GM12891 (cell line): ENCODE measurements around the gene INSYN2A.

Experiments
- POLR2A ChIP-seq: IDR thresholded peaks from 2 replicates; pipeline ENCODE4 v1.6.1; 2011; ENCODE audit warnings: low read depth, low read length, control low read depth
- POLR2AphosphoS5 ChIP-seq: IDR thresholded peaks from 2 replicates; pipeline ENCODE4 v1.6.1; 2011; ENCODE audit warnings: low read depth, low read length, control low read depth
- SPI1 ChIP-seq: IDR thresholded peaks from 2 replicates; pipeline ENCODE4 v1.6.1; 2011; ENCODE audit warnings: low read depth, low read length, control low read depth
- TAF1 ChIP-seq: IDR thresholded peaks from 2 replicates; pipeline ENCODE4 v1.6.1; 2011; ENCODE audit warnings: low read depth, low read length, control low read depth

DNA sequence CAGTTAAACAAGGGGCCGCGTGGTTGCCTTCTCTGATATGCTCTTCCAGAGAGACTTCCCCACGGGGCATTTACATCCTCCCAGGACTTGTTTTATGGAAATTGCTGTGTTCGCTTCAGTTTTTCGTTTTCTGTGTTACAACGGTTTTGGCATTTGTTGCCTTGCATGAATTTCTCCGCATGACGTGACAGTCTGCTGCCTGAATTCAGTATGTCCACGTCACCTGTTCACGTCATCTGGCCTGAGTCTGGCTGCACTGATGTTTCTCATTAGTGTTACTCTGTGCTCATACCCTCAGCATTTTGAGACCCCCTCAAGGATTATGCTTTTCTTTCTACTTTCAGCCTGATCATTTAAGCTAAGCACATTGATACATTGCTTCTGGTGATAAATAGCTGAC, 49.1 kb upstream of the INSYN2A start:
- no peak for TF ChIP-seq SPI1
- TF ChIP-seq TAF1, result no peak
- no peak for TF ChIP-seq POLR2AphosphoS5
- no peak for TF ChIP-seq POLR2A
